Measurements from ENCODE around the gene PIN4. TPM values are rescaled to one million over a fixed set of nuclear protein-coding genes. Genes with fewer than 3 reads are reported as not detected.
"Not testable (repeated sequence)": the region's sequence is repeated elsewhere in the genome, so short reads cannot be mapped to it uniquely, and the experiment has no call there.

Gene PIN4
- total RNA-seq, 3 donors from 2014 or later, result 11.3 to 20.0 (median 12.5) TPM

- DNase-seq (ENCODE audit: low spot score in 2 of 2), result no peak
- no peaks in the 10 kb centered on the region for H3K9me3 ChIP-seq
- intact Hi-C loops (cut with DNase I; ENCODE audit: low total_unique reads), result no loop called here
- H3K27me3 ChIP-seq, result peaks cover 0 to 22% of the 10 kb centered on the region in 2 donors
- no peak overlapping the region for H3K4me3 ChIP-seq
- H3K36me3 ChIP-seq, result no peaks in the 10 kb centered on the region
- no peak for TF ChIP-seq CTCF (IDR thresholded peaks at IDR 0.05)
- H3K4me1 ChIP-seq, result no peaks in the 10 kb centered on the region
- no peak overlapping the region for H3K27ac ChIP-seq
Measured at GRCh38 chrX:72203421-72203820, 21.9 kb downstream of the PIN4 start.

- DNase-seq (ENCODE audit: low spot score in 2 of 2), result no peak
- intact Hi-C loops (cut with DNase I; ENCODE audit: low total_unique reads), result no loop called here
- peaks cover 0 to 26% of the 10 kb centered on the region in 2 donors for H3K27me3 ChIP-seq
- no peaks in the 10 kb centered on the region for H3K9me3 ChIP-seq
- H3K36me3 ChIP-seq, result no peaks in the 10 kb centered on the region
- no peak overlapping the region for H3K4me3 ChIP-seq
- no peak for TF ChIP-seq CTCF (IDR thresholded peaks at IDR 0.05)
- no peak for TF ChIP-seq POLR2AphosphoS5 (IDR thresholded peaks at IDR 0.05)
- TF ChIP-seq POLR2A (IDR thresholded peaks at IDR 0.05), result no peak
- H3K27ac ChIP-seq, result no peak overlapping the region
- H3K4me1 ChIP-seq, result no peaks in the 10 kb centered on the region
Measured at GRCh38 chrX:72205706-72206105, 24.1 kb downstream of the PIN4 start.

GRCh38 chrX:72207366-72207765, 25.8 kb downstream of the PIN4 start:
- H3K27ac ChIP-seq, result no peak overlapping the region
- H3K4me3 ChIP-seq, result no peak overlapping the region
- H3K4me1 ChIP-seq, result no peaks in the 10 kb centered on the region
- intact Hi-C loops (cut with DNase I; ENCODE audit: low total_unique reads), result no loop called here
- TF ChIP-seq CTCF (IDR thresholded peaks at IDR 0.05) (no peak), POLR2A (IDR thresholded peaks at IDR 0.05) (no peak), POLR2AphosphoS5 (IDR thresholded peaks at IDR 0.05) (no peak)
- peaks cover 0 to 21% of the 10 kb centered on the region in 2 donors for H3K27me3 ChIP-seq
- no peaks in the 10 kb centered on the region for H3K36me3 ChIP-seq
- DNase-seq (ENCODE audit: low spot score in 2 of 2), result no peak
- H3K9me3 ChIP-seq, result no peaks in the 10 kb centered on the region

- H3K27me3 ChIP-seq, result peaks cover 0 to 24% of the 10 kb centered on the region in 2 donors
- H3K4me1 ChIP-seq, result no peaks in the 10 kb centered on the region
- H3K36me3 ChIP-seq, result no peaks in the 10 kb centered on the region
- TF ChIP-seq POLR2AphosphoS5 (IDR thresholded peaks at IDR 0.05) (no peak), POLR2A (IDR thresholded peaks at IDR 0.05) (no peak), CTCF (IDR thresholded peaks at IDR 0.05) (no peak)
- no peak for DNase-seq (ENCODE audit: low spot score in 2 of 2)
- H3K27ac ChIP-seq, result no peak overlapping the region
- H3K9me3 ChIP-seq, result no peaks in the 10 kb centered on the region
- H3K4me3 ChIP-seq, result no peak overlapping the region
- intact Hi-C loops (cut with DNase I; ENCODE audit: low total_unique reads), result no loop called here
Measured at GRCh38 chrX:72208126-72208800, 26.7 kb downstream of the PIN4 start.

GRCh38 chrX:72216973-72217372, 35.4 kb downstream of the PIN4 start:
- Histone ChIP-seq H3K4me1 (no peaks in the 10 kb centered on the region), H3K27me3 (peaks cover 0 to 19% of the 10 kb centered on the region in 2 donors), H3K4me3 (no peak overlapping the region), H3K27ac (no peak overlapping the region), H3K9me3 (no peaks in the 10 kb centered on the region), H3K36me3 (no peaks in the 10 kb centered on the region)
- intact Hi-C loops (cut with DNase I; ENCODE audit: low total_unique reads), result no loop called here
- DNase-seq (ENCODE audit: low spot score in 2 of 2), result no peak
- no peak for TF ChIP-seq POLR2AphosphoS5 (IDR thresholded peaks at IDR 0.05)
- TF ChIP-seq POLR2A (IDR thresholded peaks at IDR 0.05), result no peak
- TF ChIP-seq CTCF (IDR thresholded peaks at IDR 0.05), result no peak

- H3K4me3 ChIP-seq; H3K4me1 ChIP-seq; DNase-seq (ENCODE audit: low spot score in 2 of 2); H3K27me3 ChIP-seq; H3K27ac ChIP-seq; H3K9me3 ChIP-seq; H3K36me3 ChIP-seq; intact Hi-C loops (cut with DNase I; ENCODE audit: low total_unique reads): not testable (repeated sequence)
Measured at GRCh38 chrX:72220375-72220774, 38.8 kb downstream of the PIN4 start.
